ENCODE measurements around the gene BNIPL. TPM values are rescaled to one million over a fixed set of nuclear protein-coding genes. Genes with fewer than 3 reads are reported as not detected.

The BNIPL gene
- total and polyA plus RNA-seq, 2 of the 4 experiments (the other 2 are of a cell fraction): under 0.01 to 0.38 TPM

DNA sequence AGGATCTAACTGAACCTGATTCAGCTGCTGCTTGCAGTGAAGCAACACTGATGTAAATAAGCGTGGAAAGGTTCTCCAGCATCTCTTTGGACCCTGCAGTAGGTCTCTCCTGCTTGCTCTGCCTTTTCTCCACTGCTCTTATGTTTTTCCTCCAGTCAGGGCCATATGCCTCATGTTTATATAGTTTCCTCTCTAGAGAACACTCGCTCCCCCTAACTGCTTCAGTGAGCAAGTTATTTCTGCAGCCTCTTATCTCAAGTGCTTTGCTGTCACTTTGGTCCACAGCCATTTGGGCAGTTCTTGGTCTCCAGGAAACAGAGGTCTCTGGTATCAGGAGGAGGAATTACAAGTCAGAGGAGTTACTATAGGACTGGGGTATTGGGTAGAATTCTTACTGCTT, 22.9 kb upstream of the BNIPL start:
- in situ Hi-C loops (cut with MboI; ENCODE audit: low sequenced_read_pairs): no loop called here
- CTCF ChIA-PET: no interaction called here

More for the DNA sequence above, 22.9 kb upstream of the BNIPL start:
- 0 out of 2 replicates have a peak, but pooled peaks cover 1% of the 10 kb centered on the region for H3K4me1 ChIP-seq (ENCODE audit: control insufficient read depth, insufficient read depth, low read length)
- no peak overlapping the region for H2BK120ac ChIP-seq (ENCODE audit: low read depth, low read length)
- H3K14ac ChIP-seq (replicated peaks; ENCODE audit: low read depth, low read length): no peak overlapping the region
- no peaks in the 10 kb centered on the region for H3K27me3 ChIP-seq (ENCODE audit: control insufficient read depth, insufficient read depth, low read length)
- H3K56ac ChIP-seq (ENCODE audit: extremely low read depth, insufficient read depth, low read length): no peak overlapping the region
- no peaks in the 10 kb centered on the region for H3K9me3 ChIP-seq (ENCODE audit: control insufficient read depth, insufficient read depth, low read length)
- H3K9me1 ChIP-seq (ENCODE audit: insufficient read depth, low read length): peaks cover 1% of the 10 kb centered on the region
- intact Hi-C loops (cut with micrococcal nuclease) (no loop called here), dilution Hi-C loops (cut with HindIII; ENCODE audit: low sequenced_read_pairs, unreplicated experiment) (no loop called here)
- no peak overlapping the region for H3K4me3 ChIP-seq (ENCODE audit: insufficient read depth, low read depth, low read length)
- ATAC-seq (ENCODE audit: low read depth): peak; percentile 65
- POLR2A ChIA-PET (ENCODE audit: unreplicated experiment): no interaction called here
- no peak overlapping the region for H4K5ac ChIP-seq (ENCODE audit: low read depth, low read length)
- H2BK5ac ChIP-seq (ENCODE audit: low read depth, low read length, poor library complexity, severe bottlenecking): no peak overlapping the region
- peaks cover 7 to 31% of the 10 kb centered on the region in 2 experiments for H3K79me1 ChIP-seq (ENCODE audit: low read depth in 1 of 2, low read length in 2 of 2)
- H4K91ac ChIP-seq (ENCODE audit: insufficient read depth, low read depth, low read length): no peak overlapping the region
- H4K20me1 ChIP-seq (ENCODE audit: insufficient read depth, low read length): no peaks in the 10 kb centered on the region
- no peak overlapping the region for H2AK5ac ChIP-seq (ENCODE audit: low read depth, low read length)
- no peak overlapping the region for H3K9ac ChIP-seq (ENCODE audit: low read depth, low read length)
- no peak overlapping the region for H2AK9ac ChIP-seq (replicated peaks; ENCODE audit: low read depth, low read length, poor library complexity)
- no peak overlapping the region for H3K27ac ChIP-seq (ENCODE audit: insufficient read depth, low read length)
- H2BK20ac ChIP-seq (ENCODE audit: low read depth, low read length): no peak overlapping the region
- no peak overlapping the region for H2BK15ac ChIP-seq (ENCODE audit: low read depth, low read length)
- no peak overlapping the region for H3K4me2 ChIP-seq (ENCODE audit: low read depth, low read length)
- H4K8ac ChIP-seq (ENCODE audit: low read depth in 2 of 2, low read length in 2 of 2): no peak overlapping the region
- no peak overlapping the region for H3K4ac ChIP-seq (ENCODE audit: low read depth, low read length)
- peak; percentile 63 for DNase-seq
- no peak overlapping the region for H2AFZ ChIP-seq (replicated peaks; ENCODE audit: low read length, poor library complexity)
- no peak for TF ChIP-seq MAZ (IDR thresholded peaks at IDR 0.05; ENCODE audit: borderline replicate concordance, low read depth, low read length)
- no peak for TF ChIP-seq USF2 (IDR thresholded peaks at IDR 0.05; ENCODE audit: low read depth, low read length)
- TF ChIP-seq SMC3 (IDR thresholded peaks at IDR 0.05; ENCODE audit: low read depth, low read length): no peak
- TF ChIP-seq BHLHE40 (IDR thresholded peaks at IDR 0.05; ENCODE audit: low read depth, low read length): no peak
- no peak for TF ChIP-seq CTCF (conservative IDR thresholded peaks at IDR 0.05; ENCODE audit: low read depth, low read length)
- no peak for TF ChIP-seq CHD1 (IDR thresholded peaks at IDR 0.05; ENCODE audit: low read depth, low read length)
- no peak for TF ChIP-seq RAD21 (IDR thresholded peaks at IDR 0.05; ENCODE audit: low read length)
- no peak for TF ChIP-seq POLR2A (IDR thresholded peaks at IDR 0.05; ENCODE audit: low read depth, low read length)
- TF ChIP-seq ELK1 (IDR thresholded peaks at IDR 0.05; ENCODE audit: borderline replicate concordance, low read depth, low read length): no peak
- TF ChIP-seq CEBPB (IDR thresholded peaks at IDR 0.05; ENCODE audit: low read depth, low read length): no peak
- no peak for TF ChIP-seq FOS (IDR thresholded peaks at IDR 0.05; ENCODE audit: low read depth, low read length)
- no peak for TF ChIP-seq RFX5 (IDR thresholded peaks at IDR 0.05; ENCODE audit: low read depth, low read length)
- TF ChIP-seq RCOR1 (IDR thresholded peaks at IDR 0.05; ENCODE audit: insufficient replicate concordance, low read length): no peak
- no peak for TF ChIP-seq MXI1 (IDR thresholded peaks at IDR 0.05; ENCODE audit: borderline replicate concordance, low read depth, low read length)
- TF ChIP-seq MAFK (IDR thresholded peaks at IDR 0.05; ENCODE audit: low read depth, low read length): no peak
- no peak for TF ChIP-seq NFE2L2 (IDR thresholded peaks at IDR 0.05; ENCODE audit: low read depth, low read length)
- H3K23ac ChIP-seq (ENCODE audit: low read depth, low read length): no peak overlapping the region
- 60% methylated on average over 2 of the region's 2 CpGs; no CpG with 5 or more reads in 1 of the 2 experiments for WGBS, 2 experiments (ENCODE audit: extremely low coverage in 2 of 2, insufficient read length in 1 of 2)
- H3K36me3 ChIP-seq (ENCODE audit: control insufficient read depth, insufficient read depth, low read length): no peaks in the 10 kb centered on the region
- BruUV-seq (replicated peaks): no TSS peak
- no peak overlapping the region for H3K18ac ChIP-seq (ENCODE audit: low read depth, low read length)
